Pons (tissue), 1 donor: ENCODE measurements around the gene MACROD2.
"Not testable (repeated sequence)": the region's sequence is repeated elsewhere in the genome, so short reads cannot be mapped to it uniquely, and the experiment has no call there.

Experiments
- DNase-seq: peaks from one replicate; pipeline ENCODE4 v3.0.0-alpha.2; 2016; ENCODE audit warnings: low spot score

The MACROD2 gene

DNA sequence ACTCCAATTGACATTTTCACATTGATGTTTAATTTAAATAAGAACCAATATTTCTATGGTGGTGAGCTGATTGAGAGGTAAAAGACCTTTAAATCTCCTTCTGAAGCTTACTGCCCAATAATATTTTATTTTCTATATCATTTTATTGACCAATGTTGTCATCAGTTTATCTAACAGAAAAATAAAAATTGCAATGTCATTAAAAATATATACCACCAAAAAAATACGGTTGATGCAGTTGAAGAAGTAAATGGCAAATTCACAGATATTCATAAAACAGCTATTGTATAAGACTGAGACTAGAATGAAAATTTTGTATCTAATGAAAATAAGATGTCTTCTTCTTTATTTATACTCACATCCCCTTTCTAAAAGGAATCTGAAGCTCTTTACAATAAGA, 1375.1 kb downstream of the MACROD2 start:
- no peak for DNase-seq

DNA sequence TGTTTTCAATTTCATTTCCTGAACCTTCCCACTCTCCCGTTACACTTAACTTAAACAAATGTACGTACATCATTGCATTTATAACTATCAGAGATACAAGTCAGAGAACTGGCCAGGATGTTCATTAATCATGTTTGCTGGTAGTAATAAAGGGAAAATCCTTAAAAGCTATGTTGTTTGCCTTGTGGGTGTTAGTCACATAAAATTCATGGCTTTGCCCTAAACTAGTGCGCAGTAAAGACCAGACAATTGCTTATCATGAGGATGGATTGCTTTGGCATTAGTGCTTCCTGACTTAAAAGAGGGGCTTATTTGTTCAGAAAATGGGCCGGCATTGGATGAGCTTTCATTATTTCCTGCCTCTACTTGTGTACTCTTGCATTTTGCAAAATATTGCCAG, 1379.4 kb downstream of the MACROD2 start:
- DNase-seq, result no peak

DNA sequence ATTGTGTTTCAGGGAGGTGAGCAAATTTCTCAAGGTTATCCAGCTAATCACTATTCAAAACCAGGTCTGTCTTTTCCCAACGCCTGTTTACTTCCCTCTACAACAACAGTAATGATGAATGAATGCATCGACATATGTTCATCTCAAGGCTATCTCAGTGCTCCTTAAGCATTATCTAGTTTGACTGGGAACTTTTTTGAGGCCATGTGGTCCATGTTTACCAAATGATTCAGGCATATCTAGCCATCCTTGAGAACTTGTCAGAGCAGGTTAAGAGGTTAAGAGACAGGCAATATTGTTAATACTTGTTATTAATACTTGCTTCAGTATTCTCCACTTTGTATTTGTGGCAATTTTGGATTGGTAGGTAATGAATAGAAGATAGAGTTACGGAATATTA, 1380.5 kb downstream of the MACROD2 start:
- DNase-seq, result no peak

DNA sequence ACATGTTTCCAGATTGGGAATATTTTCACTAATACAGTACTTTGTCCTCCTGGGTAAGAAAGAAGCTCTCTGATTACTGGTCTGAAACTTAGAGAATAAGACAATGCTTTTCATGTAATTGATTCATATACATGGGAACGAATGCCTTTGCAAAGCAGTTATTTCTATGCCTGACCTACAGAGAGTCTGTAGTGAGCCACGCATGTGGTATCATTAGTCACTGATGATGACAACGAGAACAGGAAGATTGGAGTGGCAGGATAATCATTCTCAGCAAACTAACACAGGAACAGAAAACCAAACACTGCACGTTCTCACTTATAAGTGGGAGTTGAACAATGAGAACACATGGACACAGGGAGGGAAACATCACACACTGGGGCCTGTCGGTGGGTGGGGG, 1382.3 kb downstream of the MACROD2 start:
- not testable (repeated sequence) for DNase-seq

DNA sequence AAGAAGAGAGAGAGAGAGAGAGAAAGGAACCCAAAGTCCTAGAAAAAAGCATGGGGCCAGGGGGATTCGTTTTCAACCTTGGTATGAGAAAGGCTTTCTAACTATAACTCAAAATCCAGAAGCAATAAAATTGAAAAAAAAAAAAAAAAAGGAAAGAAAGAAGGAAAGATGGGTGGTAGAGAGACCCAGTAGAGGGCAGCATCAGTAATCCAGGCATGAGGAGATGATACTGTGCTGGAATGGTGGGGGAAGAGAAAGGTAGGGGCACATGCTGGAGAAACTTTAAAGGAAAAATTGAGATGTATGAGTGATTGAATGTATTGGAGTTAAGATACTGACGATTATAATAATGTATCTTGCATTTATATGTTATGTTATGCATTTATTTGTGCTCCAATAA, 1382.8 kb downstream of the MACROD2 start:
- DNase-seq, result no peak

DNA sequence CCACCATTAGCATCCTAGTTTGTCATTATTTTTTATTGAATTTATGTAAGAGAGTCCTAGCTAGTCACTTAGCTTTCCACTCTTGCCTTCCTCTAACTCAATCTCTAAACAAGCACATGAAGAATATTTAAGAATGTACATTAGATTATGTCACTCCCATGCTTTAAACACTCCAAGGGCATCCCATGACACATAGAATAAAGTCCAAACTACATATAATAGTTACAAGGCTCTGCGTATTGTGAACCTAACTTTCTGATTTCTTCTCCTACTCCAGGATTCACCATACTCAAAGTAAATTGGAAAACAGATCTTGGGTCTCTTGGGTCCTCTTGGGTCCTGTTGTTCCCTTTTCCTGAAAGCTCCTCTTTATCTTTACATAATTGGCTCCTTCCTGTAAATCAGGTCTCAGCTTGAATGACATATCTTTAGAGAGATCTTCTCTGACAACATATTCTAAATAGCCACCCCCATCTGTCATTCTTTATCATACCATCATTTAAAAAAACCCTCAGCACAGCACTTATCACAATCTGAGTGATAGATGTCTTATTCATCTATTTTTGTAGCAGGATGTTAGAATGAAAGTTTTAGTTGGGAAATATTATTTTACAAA, 1384.5 kb downstream of the MACROD2 start:
- no peak for DNase-seq

DNA sequence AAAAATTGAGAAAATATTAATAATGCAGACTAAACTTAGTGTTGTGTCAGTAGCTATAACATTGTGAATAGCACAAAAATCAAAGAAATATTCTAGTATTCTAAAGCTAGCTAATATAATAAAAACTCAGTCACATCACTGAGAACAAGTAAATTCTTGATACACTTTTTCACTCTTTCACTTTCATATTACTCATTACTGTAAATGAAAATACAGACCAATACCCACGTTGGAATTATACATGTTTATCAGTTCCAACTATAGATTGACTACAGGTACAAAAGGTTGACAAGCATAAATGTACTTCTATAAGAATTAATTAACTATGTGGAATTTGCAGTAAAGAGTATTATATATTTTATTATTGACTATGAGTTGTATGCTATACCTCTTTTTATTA, 1385.5 kb downstream of the MACROD2 start:
- no peak for DNase-seq

DNA sequence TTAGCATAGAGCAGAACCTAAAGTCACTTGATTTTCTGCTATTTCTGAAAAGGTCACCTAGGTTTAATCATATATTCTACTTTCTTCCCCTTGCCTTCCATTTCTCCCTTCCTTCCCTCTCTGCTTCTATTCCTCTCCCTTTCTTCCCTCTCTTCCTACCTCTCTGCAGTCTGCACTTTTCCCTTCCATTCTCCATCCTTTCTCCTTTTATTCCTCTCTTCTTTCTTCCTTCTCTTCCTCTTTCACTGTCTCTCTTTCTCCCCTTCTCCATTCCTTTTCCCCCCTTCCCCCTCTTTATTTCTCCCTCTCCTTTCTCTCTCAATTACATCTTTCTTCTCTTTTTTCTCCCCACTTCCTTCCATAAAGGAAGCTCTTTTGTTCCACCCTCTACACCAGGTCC, 1391.9 kb downstream of the MACROD2 start:
- no peak for DNase-seq

DNA sequence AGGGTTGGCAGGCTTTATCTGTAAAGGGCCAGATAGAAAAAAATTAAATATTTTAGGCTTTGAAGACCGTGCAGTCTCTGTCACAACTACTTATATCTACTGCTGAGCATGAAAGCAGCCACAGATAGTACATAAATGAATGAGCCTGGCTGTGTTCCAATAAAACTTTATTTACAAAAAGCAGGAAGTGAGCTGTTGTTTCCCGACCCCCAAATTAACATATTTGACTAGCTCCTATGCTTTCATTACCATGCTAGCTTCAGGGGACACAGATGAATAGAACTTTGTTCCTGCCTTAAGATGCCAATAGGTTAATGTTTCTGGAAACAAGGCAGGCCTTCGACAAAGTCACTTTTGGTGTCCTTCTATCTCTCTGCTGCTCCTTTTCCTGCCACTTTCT, 1400.1 kb downstream of the MACROD2 start:
- no peak for DNase-seq

DNA sequence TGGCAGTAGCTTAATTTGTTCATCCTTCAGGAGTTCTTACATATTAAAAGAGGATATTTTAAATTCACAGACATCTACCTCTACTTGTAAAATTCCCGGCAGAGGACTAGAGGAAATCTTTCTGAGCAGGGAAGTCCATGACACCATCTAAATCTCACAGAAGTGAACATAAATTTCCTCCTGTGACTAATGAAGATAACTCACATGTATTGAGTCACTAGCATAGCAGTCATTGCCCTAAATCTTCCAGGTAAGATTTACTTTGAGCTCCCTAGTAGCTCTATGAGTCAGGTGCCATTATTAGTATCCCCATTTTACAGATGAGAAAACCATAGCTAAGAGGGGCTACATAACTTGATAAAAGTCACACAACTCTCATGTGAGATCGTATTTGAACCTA, 1400.7 kb downstream of the MACROD2 start:
- no peak for DNase-seq

DNA sequence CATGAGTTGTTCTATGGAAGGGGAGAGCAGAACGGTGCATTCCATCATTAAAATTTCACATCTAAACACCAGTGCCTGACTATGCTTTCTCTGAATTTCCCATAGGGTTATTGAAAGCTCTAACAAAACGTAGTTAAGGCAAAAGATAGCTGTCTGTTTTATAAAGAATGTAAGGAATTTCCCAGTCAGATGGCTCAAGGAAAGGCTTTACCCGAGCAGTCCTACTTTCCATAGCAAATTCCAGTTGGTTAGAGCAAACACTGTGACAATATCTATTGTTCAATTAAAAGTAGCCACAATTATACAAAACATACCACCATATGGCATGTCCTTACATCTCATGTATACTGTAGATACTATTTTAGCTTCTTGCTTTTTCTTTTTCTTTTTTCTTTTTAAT, 1401.6 kb downstream of the MACROD2 start:
- no peak for DNase-seq

DNA sequence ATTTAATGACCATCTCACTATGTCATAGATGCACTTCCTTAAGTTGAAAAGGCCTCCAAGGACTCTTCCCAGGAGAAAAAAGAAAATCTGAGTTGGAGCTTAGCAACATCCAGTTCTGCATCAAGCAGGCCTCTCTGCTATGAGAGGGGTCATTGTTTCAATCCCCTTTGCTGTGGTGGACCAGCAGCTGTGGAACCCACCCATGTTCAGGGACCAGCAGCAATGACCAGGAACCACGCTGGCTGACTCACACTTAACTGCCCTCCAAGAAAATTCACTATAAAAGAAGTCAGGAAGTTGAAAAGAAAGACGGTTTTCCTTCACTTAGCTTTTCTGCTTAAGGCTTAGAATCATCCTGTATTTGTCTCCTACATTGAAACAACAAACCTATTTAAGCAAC, 1404.5 kb downstream of the MACROD2 start:
- no peak for DNase-seq

DNA sequence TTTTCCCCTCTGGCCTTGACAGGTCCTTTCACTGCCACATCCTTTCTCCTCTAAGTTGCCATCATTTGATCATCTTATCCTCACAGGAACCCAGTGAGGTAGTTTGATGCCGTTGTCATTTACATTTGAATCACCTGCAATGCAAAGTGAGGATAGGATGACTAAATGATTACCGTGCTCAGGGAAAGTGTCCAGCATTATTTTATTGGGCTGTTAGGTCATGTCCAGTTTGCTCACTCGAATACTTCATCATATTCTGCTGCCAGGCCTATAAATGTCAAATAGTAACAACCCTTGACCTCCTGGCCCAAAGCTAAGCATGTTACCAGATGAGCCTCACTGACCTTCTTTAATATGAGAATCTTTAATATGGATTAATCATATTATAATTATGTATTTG, 1410.8 kb downstream of the MACROD2 start:
- DNase-seq, result no peak

DNA sequence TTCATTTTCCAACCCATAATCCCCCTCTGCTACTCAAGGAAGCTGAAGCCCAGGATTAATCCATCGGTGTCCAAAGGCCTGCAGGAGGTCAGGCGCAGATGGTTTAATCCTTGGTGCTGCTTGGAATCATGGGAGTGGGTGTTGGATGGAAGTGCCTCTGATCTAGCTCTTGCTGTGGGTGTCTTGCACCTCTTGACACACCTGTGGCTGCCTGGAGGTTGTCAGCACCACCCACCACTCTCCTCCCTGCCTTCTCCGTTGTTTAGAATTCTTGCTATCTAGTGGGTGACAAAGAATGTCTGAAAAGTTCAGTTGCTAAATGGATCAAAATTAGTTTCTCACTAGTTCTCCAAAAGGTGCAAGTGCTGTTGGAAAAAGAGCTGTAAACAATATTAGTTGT, 1416.5 kb downstream of the MACROD2 start:
- DNase-seq, result no peak

DNA sequence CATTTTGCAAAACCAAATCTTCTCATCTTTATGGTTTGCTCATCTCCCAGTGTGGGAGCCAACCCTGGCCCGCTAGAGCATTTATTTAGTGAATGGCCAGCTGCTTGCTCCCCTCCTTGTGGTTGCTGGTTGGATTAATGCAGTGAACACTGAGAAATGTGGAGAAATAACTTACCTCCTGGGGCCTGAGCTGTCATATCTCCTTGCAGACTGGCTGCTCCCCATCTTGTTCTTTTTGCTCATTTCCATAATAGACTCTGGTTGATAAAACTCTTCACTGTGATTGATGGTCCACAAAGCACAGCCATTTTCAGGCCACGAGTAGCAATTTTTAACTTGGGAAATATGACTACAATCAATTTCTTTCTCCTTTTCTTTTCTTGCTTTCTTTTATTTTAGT, 1420.6 kb downstream of the MACROD2 start:
- no peak for DNase-seq

DNA sequence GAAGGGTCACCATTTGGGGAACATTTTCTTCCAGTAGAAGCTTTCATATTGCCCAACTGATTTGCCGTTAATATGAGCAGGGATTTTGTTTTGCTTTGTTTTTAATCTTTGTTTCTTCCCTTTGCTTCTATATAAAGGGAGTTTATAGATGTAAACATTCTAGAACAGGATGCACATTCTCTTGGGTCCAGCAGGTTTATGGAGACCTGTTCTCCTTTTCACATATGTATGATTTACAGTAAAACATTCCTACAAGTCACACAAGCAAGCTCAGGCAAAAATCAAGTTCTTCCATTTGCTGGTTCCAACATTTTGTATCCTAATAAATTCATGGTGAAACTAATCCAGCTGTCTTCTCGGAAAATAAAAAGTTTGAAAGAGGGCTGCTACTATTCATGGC, 1424.5 kb downstream of the MACROD2 start:
- no peak for DNase-seq

DNA sequence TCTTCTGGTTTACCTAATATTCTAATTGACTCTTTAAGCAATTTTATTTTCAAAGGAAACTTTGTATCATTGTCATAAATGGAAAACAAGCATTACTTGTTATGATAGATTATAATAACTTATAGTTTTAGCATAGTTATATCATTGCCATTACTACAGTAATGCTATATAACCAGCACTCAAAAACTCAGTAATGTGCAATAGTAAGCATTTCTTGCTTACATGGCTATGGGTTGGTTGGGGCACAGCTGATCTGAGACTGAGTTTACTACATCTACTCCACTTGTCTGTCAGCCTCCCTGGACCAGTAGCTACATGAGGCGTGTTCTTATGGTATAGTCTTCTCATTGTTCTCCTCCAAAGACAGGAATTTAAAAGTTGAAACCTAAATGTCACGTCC, 1427.7 kb downstream of the MACROD2 start:
- DNase-seq, result no peak

DNA sequence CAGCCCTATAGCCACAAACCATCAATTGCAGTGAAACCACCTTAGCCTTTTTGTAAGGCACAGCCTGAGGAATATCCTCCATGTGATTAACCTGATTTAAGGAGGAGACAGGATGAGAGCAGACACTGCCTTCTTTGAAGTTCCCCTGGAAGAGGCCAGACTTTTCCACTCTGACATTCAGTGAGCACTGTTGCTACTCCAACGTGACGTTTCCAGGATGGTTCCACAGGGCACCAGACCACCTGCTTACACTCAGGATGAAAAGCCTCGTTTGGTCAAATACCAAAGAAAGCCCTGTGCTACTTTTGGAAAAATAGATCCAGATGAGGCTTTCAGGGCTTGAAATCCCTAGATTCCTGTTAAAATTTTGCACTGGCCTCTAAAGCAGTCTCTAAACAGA, 1444.2 kb downstream of the MACROD2 start:
- no peak for DNase-seq

DNA sequence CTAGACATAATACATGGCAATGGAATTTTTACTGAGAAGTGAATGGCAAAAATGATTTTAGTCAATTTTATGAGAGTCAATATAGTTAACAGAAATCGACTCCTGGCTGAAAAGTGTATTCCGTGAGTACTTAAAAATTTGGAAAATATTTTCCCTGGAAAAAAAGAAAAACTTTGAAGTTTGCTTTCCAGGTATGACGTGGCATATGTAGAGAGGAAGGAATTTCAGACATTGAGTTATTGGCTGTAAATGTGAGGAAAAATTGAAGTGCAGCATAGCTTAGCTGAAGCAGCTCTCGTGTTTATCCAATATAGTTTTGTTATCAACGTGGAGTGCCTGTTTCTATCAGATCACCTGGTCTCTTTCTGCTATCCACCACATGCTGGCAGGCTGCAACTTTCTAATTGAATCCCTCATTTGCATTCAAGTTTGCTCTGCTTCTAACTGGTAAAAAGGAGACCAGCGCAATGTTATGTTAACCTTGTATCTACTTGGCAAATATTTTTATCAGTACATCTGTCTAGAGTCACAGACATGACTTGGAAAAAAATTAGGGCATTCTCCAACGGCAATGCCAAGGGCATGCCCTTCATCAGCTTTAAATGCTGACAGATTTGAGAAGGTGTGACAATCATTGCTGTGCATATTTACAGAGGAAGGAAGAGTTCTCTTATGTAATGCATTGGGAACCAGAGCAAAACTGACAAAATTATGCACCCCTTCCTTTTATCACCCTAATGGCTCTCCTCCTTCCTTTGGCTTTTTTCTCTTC, 1444.9 kb downstream of the MACROD2 start:
- DNase-seq, result no peak

DNA sequence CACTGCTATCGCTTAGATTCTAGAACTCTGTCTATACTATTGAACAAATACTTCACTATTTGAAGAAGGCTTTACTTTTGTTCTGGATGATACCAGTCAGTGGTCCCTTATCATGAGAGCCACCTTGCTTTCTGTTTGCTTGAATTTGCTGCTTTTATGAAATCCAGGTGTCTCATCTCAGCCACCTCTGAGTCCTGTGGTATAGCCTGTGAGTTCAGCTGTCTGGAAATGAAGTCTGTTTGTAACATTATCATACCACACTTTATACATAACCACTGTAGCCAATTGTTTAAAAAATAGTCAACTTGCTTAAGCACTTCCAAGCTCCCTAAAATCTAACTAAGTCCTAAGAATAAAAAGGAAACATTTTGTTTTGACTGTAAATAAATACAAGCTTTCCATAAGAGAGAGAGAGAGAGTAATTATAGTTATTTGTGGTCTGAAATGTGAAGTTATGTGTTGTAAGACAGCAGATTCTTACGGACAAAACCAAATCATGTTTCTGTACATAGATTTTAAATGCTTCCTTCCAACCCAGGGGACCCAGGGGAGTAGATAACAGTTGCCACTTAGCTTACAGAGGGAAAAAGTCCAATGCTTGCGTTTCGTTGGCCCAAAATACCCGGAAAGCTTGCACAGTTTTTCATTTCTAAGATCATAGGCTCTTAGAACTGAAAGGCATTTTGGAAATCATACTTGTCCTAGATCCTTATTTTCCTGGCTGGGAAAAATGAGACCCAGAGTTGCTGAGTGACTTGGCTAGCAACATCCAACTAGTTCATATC, 1449.9 kb downstream of the MACROD2 start:
- DNase-seq, result no peak

DNA sequence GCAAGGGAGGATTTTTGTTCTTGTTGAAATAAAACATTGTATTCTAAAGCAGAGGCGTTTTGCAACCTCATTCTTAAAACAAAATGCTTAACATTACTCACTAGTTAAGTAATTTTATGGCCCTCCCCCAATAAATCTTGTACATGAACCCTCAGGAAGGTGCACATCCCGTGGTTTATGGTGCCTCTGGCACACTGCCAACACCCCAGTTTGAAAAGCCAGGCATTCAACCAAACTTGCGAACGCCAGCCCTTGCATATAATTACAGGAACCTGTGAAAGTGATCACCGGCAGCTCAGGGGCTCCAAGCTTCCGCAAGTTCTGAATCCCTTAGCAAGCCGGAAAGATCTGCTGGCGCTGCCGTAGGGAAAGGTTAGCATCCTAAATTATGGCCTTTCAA, 1451.1 kb downstream of the MACROD2 start:
- no peak for DNase-seq

DNA sequence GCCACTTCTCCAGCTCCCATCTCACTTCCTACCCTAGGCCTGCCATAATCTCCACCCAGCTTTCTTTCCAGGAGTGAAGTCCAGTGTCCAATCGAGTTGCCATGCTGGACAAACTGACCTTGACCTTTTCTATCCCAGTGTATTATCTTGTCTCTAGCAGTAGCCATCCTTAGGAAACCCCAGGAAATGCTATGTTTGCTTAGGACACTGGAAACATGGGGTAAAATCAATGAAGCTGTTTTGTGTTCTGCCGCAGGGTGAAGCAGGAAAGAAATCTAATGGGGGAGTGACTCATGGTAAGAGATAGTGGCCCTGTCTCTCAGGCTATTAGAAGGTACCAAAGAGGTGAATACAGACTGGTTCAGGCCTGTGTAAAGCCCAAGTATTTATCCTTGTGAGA, 1452.2 kb downstream of the MACROD2 start:
- no peak for DNase-seq

DNA sequence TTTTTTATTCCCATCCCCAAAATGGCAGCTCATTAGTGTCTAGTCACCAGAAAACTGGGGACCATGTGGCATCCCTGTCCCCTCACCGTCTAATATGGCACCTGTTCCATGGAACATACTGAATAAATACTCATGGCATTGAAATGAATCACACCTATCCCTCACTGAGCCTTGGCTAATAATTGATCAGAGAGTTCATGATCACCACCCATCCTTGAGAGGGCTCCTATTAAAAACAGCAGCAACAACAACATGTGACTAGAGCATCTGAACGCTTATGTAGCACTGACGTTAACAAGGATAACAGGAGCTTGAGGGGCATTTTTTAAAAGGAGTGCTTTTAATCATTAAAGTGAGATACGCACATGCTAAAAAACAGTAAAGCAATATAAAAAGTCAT, 1453.7 kb downstream of the MACROD2 start:
- no peak for DNase-seq
